Hepatocyte (in vitro differentiated cells): ENCODE measurements around the gene POLR2A. TPM values are rescaled to one million over a fixed set of nuclear protein-coding genes. Genes with fewer than 3 reads are reported as not detected.

Source experiments
- DNase-seq: peaks from one replicate; pipeline ENCODE4 v3.0.0-alpha.2; 2016; ENCODE audit warnings: low spot score
- H2AFZ ChIP-seq: fragments of 200-600 bp; sonication (generic); 2 replicates; pipeline ENCODE4 v1.6.0; 2016; ENCODE audit warnings: antibody characterized with exemption, mild to moderate bottlenecking
- H3K27ac ChIP-seq: fragments of 200-600 bp; sonication (generic); 2 replicates; pipeline ENCODE4 v1.5.1; 2016; ENCODE audit warnings: mild to moderate bottlenecking
- H3K27me3 ChIP-seq: fragments of 200-600 bp; sonication (generic); 2 replicates; pipeline ENCODE4 v1.6.1; 2016
- H3K36me3 ChIP-seq: fragments of 200-600 bp; sonication (generic); replicated peaks from 2 replicates; pipeline ENCODE4 v1.5.1; 2016; ENCODE audit warnings: low read depth; ENCODE audit not compliant: insufficient read depth
- H3K4me1 ChIP-seq: fragments of 200-600 bp; sonication (generic); 2 replicates; pipeline ENCODE4 v1.5.1; 2016; ENCODE audit warnings: mild to moderate bottlenecking, moderate library complexity; ENCODE audit not compliant: insufficient read depth
- H3K4me2 ChIP-seq: fragments of 200-600 bp; sonication (generic); 2 replicates; pipeline ENCODE4 v1.6.0; 2016
- H3K4me3 ChIP-seq: fragments of 200-600 bp; sonication (generic); 2 replicates; pipeline ENCODE4 v1.5.1; 2016; ENCODE audit warnings: mild to moderate bottlenecking
- H3K79me2 ChIP-seq: fragments of 200-600 bp; sonication (generic); 2 replicates; pipeline ENCODE4 v1.6.0; 2017; ENCODE audit warnings: mild to moderate bottlenecking
- H3K9me2 ChIP-seq: fragments of 200-600 bp; sonication (generic); replicated peaks from 2 replicates; pipeline ENCODE4 v1.6.0; 2017; ENCODE audit warnings: mild to moderate bottlenecking; ENCODE audit not compliant: insufficient read depth
- H3K9me3 ChIP-seq: fragments of 200-600 bp; sonication (generic); 2 replicates; pipeline ENCODE4 v1.5.1; 2016; ENCODE audit warnings: low read depth, mild to moderate bottlenecking
- H4K20me1 ChIP-seq: fragments of 200-600 bp; sonication (generic); 2 replicates; pipeline ENCODE4 v1.6.0; 2016; ENCODE audit warnings: mild to moderate bottlenecking; ENCODE audit not compliant: insufficient read depth, poor library complexity, severe bottlenecking
- CTCF ChIP-seq: fragments of 200-600 bp; sonication (generic); IDR thresholded peaks from 2 replicates; pipeline ENCODE4 v1.5.1; 2016; ENCODE audit warnings: antibody characterized with exemption, mild to moderate bottlenecking; ENCODE audit not compliant: poor library complexity
- EZH2 ChIP-seq: fragments of 200-600 bp; sonication (generic); IDR thresholded peaks from 2 replicates; pipeline ENCODE4 v1.6.1; 2016; ENCODE audit warnings: antibody characterized with exemption, mild to moderate bottlenecking, borderline replicate concordance
- EZH2phosphoT487 ChIP-seq: fragments of 200-600 bp; sonication (generic); IDR thresholded peaks from one replicate; pipeline ENCODE4 v1.6.1; 2018; ENCODE audit warnings: antibody characterized with exemption, mild to moderate bottlenecking, low read depth, moderate library complexity; ENCODE audit not compliant: unreplicated experiment, severe bottlenecking
- WGBS: methylation state at CpG from one replicate; pipeline ENCODE4 v1.1.6; 2016; ENCODE audit warnings: low lambda C conversion rate; ENCODE audit errors: missing lambda C conversion rate; 5-methylcytosine and 5-hydroxymethylcytosine counted together
- polyA plus RNA-seq: library from polyadenylated mRNA; unstranded; fragments of >200 nt; fragmentation: Nextera tagmentation; extraction: Ambion mirVana; gene quantifications from 2 replicates; pipeline ENCODE4 v1.2.1, GENCODE V29; 2016
- total RNA-seq: library from RNA; depleted of rRNA; stranded (reverse); fragments of >200 nt; gene quantifications from 2 replicates; pipeline ENCODE4 v1.2.3, GENCODE V29; 2014

Gene POLR2A
- total and polyA plus RNA-seq, 2 experiments from 2014 or later, result 74.5 to 96.3 TPM

DNA sequence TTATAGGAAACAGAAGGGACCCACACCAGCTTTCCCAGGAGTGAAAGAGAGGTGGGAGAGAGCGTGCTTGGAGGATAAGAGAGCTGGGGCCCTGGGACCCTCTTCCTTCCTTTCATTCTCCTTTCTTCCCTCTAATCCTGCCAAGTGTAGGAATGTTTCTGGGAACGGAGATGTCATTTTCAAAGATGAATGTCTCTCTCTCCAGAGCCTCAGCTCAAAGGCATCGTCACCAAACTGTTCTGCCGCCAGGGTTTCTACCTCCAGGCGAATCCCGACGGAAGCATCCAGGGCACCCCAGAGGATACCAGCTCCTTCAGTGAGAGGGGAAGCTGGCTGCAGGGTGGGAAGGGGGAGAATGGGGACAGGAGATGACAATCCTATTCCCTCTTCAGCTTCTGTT lies 42.9 kb upstream of the POLR2A start:
- H3K4me2 ChIP-seq, result peak overlapping the region; percentile 99

GRCh38 chr17:7442142-7442541 lies 42.0 kb upstream of the POLR2A start:
- H2AFZ ChIP-seq, result no peak overlapping the region
- no peak overlapping the region for H3K4me2 ChIP-seq
- H3K9me3 ChIP-seq, result no peaks in the 10 kb centered on the region
- peaks cover 43% of the 10 kb centered on the region for H3K4me1 ChIP-seq
- no peaks in the 10 kb centered on the region for H4K20me1 ChIP-seq
- TF ChIP-seq EZH2, result no peak
- no peak for TF ChIP-seq EZH2phosphoT487
- TF ChIP-seq CTCF, result no peak
- H3K79me2 ChIP-seq, result no peaks in the 10 kb centered on the region
- H3K36me3 ChIP-seq, result no peaks in the 10 kb centered on the region
- no peak overlapping the region for H3K27ac ChIP-seq
- H3K9me2 ChIP-seq, result no peaks in the 10 kb centered on the region
- 92% methylated on average over 2 of the region's 2 CpGs for WGBS
- H3K27me3 ChIP-seq, result peaks cover 29% of the 10 kb centered on the region
- no peak overlapping the region for H3K4me3 ChIP-seq
- no peak for DNase-seq

More for the DNA sequence above, 42.9 kb upstream of the POLR2A start:
- peaks cover under 1% of the 10 kb centered on the region for H3K79me2 ChIP-seq
- H3K9me2 ChIP-seq, result no peaks in the 10 kb centered on the region
- peaks cover 50% of the 10 kb centered on the region for H3K4me1 ChIP-seq
- TF ChIP-seq CTCF (no peak), EZH2phosphoT487 (no peak), EZH2 (no peak)
- peaks cover 29% of the 10 kb centered on the region for H3K27me3 ChIP-seq
- DNase-seq, result no peak
- 66% methylated on average over 7 of the region's 7 CpGs for WGBS
- H3K27ac ChIP-seq, result no peak overlapping the region
- no peak overlapping the region for H3K4me3 ChIP-seq
- no peaks in the 10 kb centered on the region for H3K36me3 ChIP-seq
- H3K9me3 ChIP-seq, result no peaks in the 10 kb centered on the region
- no peaks in the 10 kb centered on the region for H4K20me1 ChIP-seq
- H2AFZ ChIP-seq, result no peak overlapping the region

DNA sequence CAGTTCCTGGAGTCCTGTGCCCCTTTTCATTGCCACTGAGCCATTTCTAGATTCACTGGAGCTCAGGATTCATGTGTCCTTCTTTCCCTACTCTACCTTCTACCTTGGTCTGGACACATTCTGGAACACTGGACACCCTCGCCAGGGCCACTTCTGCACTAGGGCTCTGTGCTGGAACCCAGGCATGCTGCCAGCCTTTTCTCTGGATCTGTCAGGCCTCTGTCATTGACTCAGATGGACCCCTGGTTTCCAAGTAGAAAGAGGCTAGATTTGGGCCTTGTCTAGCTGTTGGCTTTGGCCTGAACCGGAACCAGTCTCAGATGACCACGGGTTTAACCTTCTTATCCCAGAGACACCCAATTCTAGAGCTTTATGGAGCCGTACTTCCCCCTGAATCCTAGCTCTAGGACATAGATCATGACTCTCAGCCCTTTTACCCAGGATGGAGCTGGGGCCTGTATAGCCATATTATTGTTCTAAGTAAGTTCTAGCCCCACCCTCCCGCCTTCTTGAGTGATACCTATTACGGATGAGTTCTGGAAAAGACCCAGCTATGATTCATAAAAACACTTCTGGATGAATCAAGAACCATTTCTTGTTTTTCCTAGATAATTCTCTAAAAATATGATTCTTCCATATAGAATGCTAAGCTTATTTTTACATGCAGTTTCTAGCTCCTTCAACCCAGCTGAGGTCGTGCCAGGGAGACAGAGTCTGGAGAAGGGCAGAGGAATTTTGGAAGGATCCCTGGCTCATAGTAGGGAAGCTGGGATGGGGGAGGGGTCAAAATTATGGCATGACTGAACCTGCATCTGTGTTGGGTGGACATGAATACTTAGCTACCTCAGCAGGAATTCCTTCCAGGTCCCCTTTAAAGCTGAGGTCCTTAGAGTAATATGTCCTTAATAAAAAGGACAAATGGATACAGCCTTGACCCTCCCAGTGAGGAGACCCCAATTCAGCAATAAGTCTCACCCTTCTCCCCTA lies 40.4 kb upstream of the POLR2A start:
- DNase-seq, result no peak
- Histone ChIP-seq H3K4me2 (no peak overlapping the region), H3K79me2 (no peaks in the 10 kb centered on the region), H3K4me1 (peaks cover 28% of the 10 kb centered on the region), H3K9me2 (no peaks in the 10 kb centered on the region), H3K9me3 (no peaks in the 10 kb centered on the region), H2AFZ (no peak overlapping the region), H3K4me3 (no peak overlapping the region), H3K27ac (no peak overlapping the region), H4K20me1 (no peaks in the 10 kb centered on the region), H3K27me3 (peaks cover 23% of the 10 kb centered on the region), H3K36me3 (no peaks in the 10 kb centered on the region)
- no peak for TF ChIP-seq CTCF
- TF ChIP-seq EZH2phosphoT487, result no peak
- TF ChIP-seq EZH2, result no peak
- 79% methylated on average over 7 of the region's 7 CpGs for WGBS
